Right kidney (tissue), 1 donor: ENCODE data around the gene HEG1.

Experiments used
- DNase-seq: peaks from one replicate; pipeline ENCODE4 v3.0.0-alpha.2; 2016

Gene HEG1

GRCh38 chr3:124950026-124950425 is 105.8 kb downstream of the HEG1 start:
- no peak for DNase-seq

- DNase-seq, result no peak
Observed at GRCh38 chr3:124942613-124943012, 113.2 kb downstream of the HEG1 start.

- DNase-seq, result no peak
Observed at GRCh38 chr3:124941771-124942170, 114.0 kb downstream of the HEG1 start.

GRCh38 chr3:124939661-124940060 is 116.1 kb downstream of the HEG1 start:
- DNase-seq, result no peak

- no peak for DNase-seq
Observed at GRCh38 chr3:124938896-124939295, 116.9 kb downstream of the HEG1 start.

- no peak for DNase-seq
Observed at GRCh38 chr3:124937049-124937448, 118.7 kb downstream of the HEG1 start.

- no peak for DNase-seq
Observed at GRCh38 chr3:124935794-124936542, 119.8 kb downstream of the HEG1 start.

GRCh38 chr3:124935264-124935663 is 120.5 kb downstream of the HEG1 start:
- no peak for DNase-seq

- no peak for DNase-seq
Observed at GRCh38 chr3:124934577-124934976, 121.2 kb downstream of the HEG1 start, which contains the start of gene MUC13. Gene MUC13, minus strand, starts transcription at chr3:124934751. Its CDS starts 39 bp downstream, at chr3:124934712.

- DNase-seq, result peak; percentile 11
Observed at GRCh38 chr3:124928333-124929202, 127.2 kb downstream of the HEG1 start.

- no peak for DNase-seq
Observed at GRCh38 chr3:124927574-124928045, 128.2 kb downstream of the HEG1 start.

GRCh38 chr3:124926426-124927101 is 129.2 kb downstream of the HEG1 start:
- no peak for DNase-seq

GRCh38 chr3:124924741-124925140 is 131.1 kb downstream of the HEG1 start:
- DNase-seq, result no peak

GRCh38 chr3:124923833-124924232 is 132.0 kb downstream of the HEG1 start:
- no peak for DNase-seq

GRCh38 chr3:124920718-124921117 is 135.1 kb downstream of the HEG1 start:
- DNase-seq, result no peak

GRCh38 chr3:124919756-124920155 is 136.0 kb downstream of the HEG1 start:
- no peak for DNase-seq

- no peak for DNase-seq
Observed at GRCh38 chr3:124918524-124918923, 137.3 kb downstream of the HEG1 start.

- DNase-seq, result no peak
Observed at GRCh38 chr3:124916837-124917409, 138.9 kb downstream of the HEG1 start.
